ENCODE results near the gene RPS3A. TPM values are rescaled to one million over a fixed set of nuclear protein-coding genes. Genes with fewer than 3 reads are reported as not detected.
"Not testable (repeated sequence)": the region's sequence is repeated elsewhere in the genome, so short reads cannot be mapped to it uniquely, and the experiment has no call there.

RPS3A gene
- total RNA-seq, 1 experiment from 2014 or later, result 2,526 TPM

DNA sequence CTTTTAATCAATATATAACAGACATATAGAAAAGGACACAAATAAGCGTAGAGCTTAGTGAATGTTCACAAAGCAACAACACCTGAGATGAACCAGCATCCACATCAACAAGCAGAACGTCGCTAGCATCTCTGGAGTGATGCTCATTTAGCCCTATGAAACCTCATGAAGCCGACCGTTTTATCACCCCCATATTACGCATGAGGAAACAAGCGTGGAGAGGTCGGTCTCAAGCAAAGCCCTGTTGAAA is 524 bp upstream of the RPS3A start:
- Histone ChIP-seq H3K27me3 (replicated peaks) (no peaks in the 10 kb centered on the region), H3K4me3 (peak overlapping the region; percentile 81), H3K36me3 (peaks cover 44% of the 10 kb centered on the region), H3K27ac (no peak overlapping the region), H3K9me3 (replicated peaks) (no peaks in the 10 kb centered on the region), H3K4me1 (replicated peaks) (peaks cover 18% of the 10 kb centered on the region)
- DNase-seq (ENCODE audit: low read depth in 1 of 2, low spot score in 2 of 2), result no peak

DNA sequence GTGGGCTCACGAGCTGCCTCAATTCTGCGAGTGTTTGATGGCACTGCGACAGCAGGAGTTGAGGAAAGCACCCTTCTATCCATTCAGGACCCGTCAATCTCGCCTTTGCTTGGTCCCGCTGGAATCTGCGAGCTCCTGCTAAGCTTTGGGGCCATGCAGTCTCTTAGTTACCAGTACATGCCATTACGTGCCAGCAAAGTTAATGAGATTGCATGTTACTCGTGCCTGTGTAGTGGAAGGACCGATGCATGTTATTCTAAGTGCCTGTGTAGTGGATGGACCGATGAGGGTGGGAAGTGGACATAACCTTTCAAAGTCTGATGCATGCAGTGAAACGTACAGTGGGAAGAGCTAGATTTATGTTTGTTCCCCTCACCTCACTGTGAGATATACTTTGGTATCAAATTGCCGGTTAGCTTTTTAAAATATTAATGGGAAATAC is 569 bp downstream of the RPS3A start:
- peak overlapping the region; percentile 81 for H3K4me3 ChIP-seq
- H3K27ac ChIP-seq, result peak overlapping the region; percentile 85
- no peak for DNase-seq (ENCODE audit: low read depth in 1 of 2, low spot score in 2 of 2)
- H3K27me3 ChIP-seq (replicated peaks), result no peaks in the 10 kb centered on the region
- H3K4me1 ChIP-seq (replicated peaks), result peaks cover 18% of the 10 kb centered on the region
- H3K36me3 ChIP-seq, result peaks cover 54% of the 10 kb centered on the region
- H3K9me3 ChIP-seq (replicated peaks), result no peaks in the 10 kb centered on the region

DNA sequence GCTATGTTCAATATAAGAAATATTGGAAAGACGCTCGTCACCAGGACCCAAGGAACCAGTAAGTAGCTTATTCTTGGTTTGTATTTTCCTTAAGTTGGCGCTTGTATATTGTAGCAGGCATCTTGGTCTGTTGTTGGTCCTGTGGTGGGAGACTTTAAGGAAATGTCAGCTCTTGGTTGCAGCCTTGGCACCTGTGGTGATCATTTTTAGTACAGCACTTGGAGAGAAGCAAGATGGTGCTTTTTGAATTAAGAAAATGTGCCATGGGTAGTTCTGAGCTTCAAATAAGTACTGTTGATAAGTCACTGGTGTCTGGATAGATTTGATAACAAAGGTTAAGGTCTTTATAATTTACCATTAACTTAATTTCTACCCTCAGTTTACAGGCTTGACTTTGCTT is 1.1 kb downstream of the RPS3A start:
- DNase-seq (ENCODE audit: low read depth in 1 of 2, low spot score in 2 of 2), result no peak
- Histone ChIP-seq H3K27me3 (replicated peaks) (no peaks in the 10 kb centered on the region), H3K27ac (peak overlapping the region; percentile 85; the same call in 1 of the 2 replicates), H3K9me3 (replicated peaks) (no peaks in the 10 kb centered on the region), H3K4me3 (peak overlapping the region; percentile 81), H3K4me1 (replicated peaks) (peaks cover 18% of the 10 kb centered on the region), H3K36me3 (peaks cover 58% of the 10 kb centered on the region)

DNA sequence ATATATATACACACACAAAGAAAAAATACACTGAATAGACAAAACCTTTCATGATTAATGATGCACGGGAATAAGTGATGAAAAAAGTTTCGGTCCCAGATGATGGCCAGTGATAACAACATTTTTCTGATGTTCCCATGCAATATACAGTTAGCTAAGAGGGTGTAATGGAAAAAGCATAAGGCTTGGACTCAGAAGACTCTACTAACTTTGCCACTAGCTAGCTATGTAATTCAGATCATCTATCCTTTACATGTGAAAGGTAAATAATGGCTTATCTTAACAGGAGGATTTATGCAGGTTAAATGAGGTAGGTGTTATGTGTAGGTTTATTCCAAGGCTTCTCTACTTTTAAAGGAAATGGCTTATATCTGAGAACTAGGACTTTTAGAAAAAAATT is 4.3 kb downstream of the RPS3A start:
- no peaks in the 10 kb centered on the region for H3K27me3 ChIP-seq (replicated peaks)
- H3K4me3 ChIP-seq, result no peak overlapping the region
- no peaks in the 10 kb centered on the region for H3K9me3 ChIP-seq (replicated peaks)
- no peak overlapping the region for H3K27ac ChIP-seq
- H3K36me3 ChIP-seq, result peaks cover 82% of the 10 kb centered on the region
- DNase-seq (ENCODE audit: low read depth in 1 of 2, low spot score in 2 of 2), result no peak
- peaks cover 18% of the 10 kb centered on the region for H3K4me1 ChIP-seq (replicated peaks)

DNA sequence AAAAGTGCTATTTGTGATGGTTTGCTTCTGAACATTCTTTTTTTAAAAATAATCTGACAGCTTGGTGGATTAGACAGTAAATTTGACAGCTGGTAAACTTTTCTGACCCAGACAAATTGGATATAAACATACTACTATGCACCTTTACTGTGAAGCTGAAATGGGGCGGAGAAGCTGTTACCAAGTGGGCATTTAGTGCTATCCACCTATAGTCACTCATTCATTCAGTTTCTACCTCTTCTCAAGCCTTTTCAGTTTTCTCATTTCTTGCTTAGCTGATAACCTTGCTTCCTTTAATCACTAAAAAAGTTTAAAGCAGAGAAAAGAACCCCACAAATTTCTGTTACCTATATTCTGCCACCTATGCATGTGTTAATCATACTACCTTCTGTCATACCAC is 5.2 kb downstream of the RPS3A start:
- no peak for DNase-seq (ENCODE audit: low read depth in 1 of 2, low spot score in 2 of 2)
- H3K36me3 ChIP-seq, result peaks cover 81% of the 10 kb centered on the region
- peaks cover 14% of the 10 kb centered on the region for H3K4me1 ChIP-seq (replicated peaks)
- H3K9me3 ChIP-seq (replicated peaks), result no peaks in the 10 kb centered on the region
- no peak overlapping the region for H3K4me3 ChIP-seq
- no peaks in the 10 kb centered on the region for H3K27me3 ChIP-seq (replicated peaks)
- H3K27ac ChIP-seq, result no peak overlapping the region

GRCh38 chr4:151105454-151106032 is 6.1 kb downstream of the RPS3A start:
- H3K4me1 ChIP-seq (replicated peaks), result peaks cover 13% of the 10 kb centered on the region
- no peak for DNase-seq (ENCODE audit: low read depth in 1 of 2, low spot score in 2 of 2)
- no peak overlapping the region for H3K4me3 ChIP-seq
- no peaks in the 10 kb centered on the region for H3K9me3 ChIP-seq (replicated peaks)
- H3K27me3 ChIP-seq (replicated peaks), result no peaks in the 10 kb centered on the region
- H3K36me3 ChIP-seq, result peaks cover 78% of the 10 kb centered on the region
- H3K27ac ChIP-seq, result no peak overlapping the region

DNA sequence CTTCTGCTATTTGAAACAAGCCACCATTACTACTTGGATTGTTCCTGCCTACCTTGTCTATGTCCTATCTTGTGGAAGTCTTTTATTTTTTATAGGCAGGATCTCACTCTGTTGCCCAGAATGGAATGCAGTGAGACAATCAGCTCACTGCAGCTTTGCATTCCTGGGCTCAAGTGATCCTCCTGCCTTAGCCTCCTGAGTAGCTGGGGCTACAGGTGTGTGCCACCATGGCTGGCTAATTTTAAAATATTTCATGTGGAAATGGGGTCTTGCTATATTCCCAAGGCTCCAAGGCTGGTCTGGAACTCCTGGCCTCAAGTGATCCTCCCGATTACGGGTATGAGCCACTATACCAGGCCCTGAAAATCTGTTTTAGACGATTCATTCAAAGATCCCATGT is 7.6 kb downstream of the RPS3A start:
- Histone ChIP-seq H3K4me1 (replicated peaks) (no peaks in the 10 kb centered on the region), H3K27me3 (replicated peaks) (no peaks in the 10 kb centered on the region), H3K9me3 (replicated peaks) (no peaks in the 10 kb centered on the region), H3K36me3 (peaks cover 63% of the 10 kb centered on the region), H3K4me3 (no peak overlapping the region), H3K27ac (no peak overlapping the region)
- no peak for DNase-seq (ENCODE audit: low read depth in 1 of 2, low spot score in 2 of 2)

- Histone ChIP-seq H3K27ac (no peak overlapping the region), H3K9me3 (replicated peaks) (no peaks in the 10 kb centered on the region), H3K4me3 (no peak overlapping the region), H3K4me1 (replicated peaks) (no peaks in the 10 kb centered on the region), H3K36me3 (peaks cover 34% of the 10 kb centered on the region), H3K27me3 (replicated peaks) (no peaks in the 10 kb centered on the region)
- no peak for DNase-seq (ENCODE audit: low read depth in 1 of 2, low spot score in 2 of 2)
These were observed 10.8 kb downstream of the RPS3A start for GRCh38 chr4:151110236-151110635.

GRCh38 chr4:151114338-151114737 is 14.9 kb downstream of the RPS3A start:
- DNase-seq (ENCODE audit: low read depth in 1 of 2, low spot score in 2 of 2), result no peak
- H3K27ac ChIP-seq, result no peak overlapping the region
- H3K36me3 ChIP-seq, result peaks cover 6% of the 10 kb centered on the region
- H3K9me3 ChIP-seq (replicated peaks), result no peaks in the 10 kb centered on the region
- no peaks in the 10 kb centered on the region for H3K4me1 ChIP-seq (replicated peaks)
- no peaks in the 10 kb centered on the region for H3K27me3 ChIP-seq (replicated peaks)
- no peak overlapping the region for H3K4me3 ChIP-seq

DNA sequence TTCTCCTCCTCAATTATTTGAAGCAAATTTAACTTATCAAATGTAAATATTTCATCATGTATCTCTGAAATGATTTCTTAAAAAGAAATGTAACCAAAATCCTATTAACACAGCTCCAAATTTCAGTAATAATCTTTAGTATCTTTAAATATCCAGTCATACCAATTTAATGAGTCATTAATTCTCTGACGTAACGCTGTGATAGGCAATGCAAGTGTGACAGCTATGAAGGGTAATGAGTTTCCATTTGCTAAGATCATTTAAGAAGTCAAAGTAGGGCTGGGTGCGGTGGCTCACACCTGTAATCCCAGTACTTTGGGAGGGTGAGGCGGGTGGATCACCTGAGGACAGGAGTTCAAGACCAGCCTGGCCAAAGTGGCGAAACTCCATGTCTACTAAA is 15.6 kb downstream of the RPS3A start:
- Histone ChIP-seq H3K27me3 (replicated peaks) (no peaks in the 10 kb centered on the region), H3K4me3 (no peak overlapping the region), H3K9me3 (replicated peaks) (no peaks in the 10 kb centered on the region), H3K27ac (no peak overlapping the region), H3K36me3 (peaks cover 6% of the 10 kb centered on the region), H3K4me1 (replicated peaks) (no peaks in the 10 kb centered on the region)
- no peak for DNase-seq (ENCODE audit: low read depth in 1 of 2, low spot score in 2 of 2)

DNA sequence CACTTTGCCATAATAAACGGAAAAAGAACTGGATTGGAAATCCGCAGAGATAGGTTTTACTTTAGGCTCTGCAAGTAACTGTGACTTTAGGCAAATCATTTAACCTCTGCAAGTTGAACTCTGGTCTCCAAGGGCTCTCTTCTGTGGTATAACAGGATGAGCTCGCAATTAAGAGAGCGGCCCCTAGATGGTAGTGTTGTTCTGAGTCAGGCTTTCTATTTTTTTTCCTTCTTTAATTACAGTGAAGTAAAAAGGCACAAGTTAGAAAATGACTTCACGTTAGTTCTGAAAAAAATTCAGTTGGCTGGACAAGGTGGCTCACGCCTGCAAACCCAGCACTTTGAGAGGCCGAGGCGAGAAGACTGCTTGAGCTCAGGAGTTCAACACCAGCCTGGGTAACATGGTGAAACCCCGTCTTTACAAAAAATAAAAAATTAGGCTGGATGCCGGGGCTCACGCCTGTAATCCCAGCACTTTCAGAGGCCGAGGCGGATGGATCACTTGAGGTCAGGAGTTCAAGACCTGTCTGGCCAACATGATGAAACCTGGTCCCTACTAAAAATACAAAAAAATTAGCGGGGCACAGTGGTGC is 18.0 kb downstream of the RPS3A start:
- H3K36me3 ChIP-seq, result no peaks in the 10 kb centered on the region; the same call in 1 of the 2 replicates

GRCh38 chr4:151129796-151130195 is 30.4 kb downstream of the RPS3A start:
- Histone ChIP-seq H3K4me3 (no peak overlapping the region), H3K4me1 (replicated peaks) (no peaks in the 10 kb centered on the region), H3K27me3 (replicated peaks) (no peaks in the 10 kb centered on the region), H3K9me3 (replicated peaks) (no peaks in the 10 kb centered on the region), H3K27ac (no peak overlapping the region), H3K36me3 (peaks cover 11% of the 10 kb centered on the region)
- no peak for DNase-seq (ENCODE audit: low read depth in 1 of 2, low spot score in 2 of 2)

More for the DNA sequence above, 18.0 kb downstream of the RPS3A start:
- Histone ChIP-seq H3K27me3 (replicated peaks) (no peaks in the 10 kb centered on the region), H3K4me3 (no peak overlapping the region), H3K27ac (no peak overlapping the region), H3K9me3 (replicated peaks) (no peaks in the 10 kb centered on the region), H3K4me1 (replicated peaks) (no peaks in the 10 kb centered on the region)
- DNase-seq (ENCODE audit: low read depth in 1 of 2, low spot score in 2 of 2), result peak; percentile 52 to 65

DNA sequence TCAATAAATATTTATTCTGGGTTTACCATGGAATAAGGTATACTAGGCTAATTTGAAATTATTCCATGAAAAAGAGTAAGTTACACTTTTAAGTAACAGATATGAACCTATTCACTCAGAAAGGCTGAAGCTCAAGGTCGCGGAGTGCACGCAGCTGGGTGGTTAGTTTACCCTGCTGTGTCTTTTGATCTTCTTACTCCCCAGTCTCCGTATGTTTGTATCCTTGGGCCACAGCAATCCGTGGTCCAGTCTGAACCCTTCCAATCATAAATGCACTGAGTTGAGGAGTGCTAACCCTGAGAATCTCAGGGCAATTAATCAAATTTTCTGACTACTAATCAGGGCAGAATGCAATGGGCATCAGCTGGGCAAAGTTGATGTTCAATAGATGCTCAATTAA is 33.9 kb downstream of the RPS3A start:
- Histone ChIP-seq H3K27me3 (replicated peaks) (no peaks in the 10 kb centered on the region), H3K9me3 (replicated peaks) (no peaks in the 10 kb centered on the region), H3K27ac (no peak overlapping the region), H3K36me3 (no peaks in the 10 kb centered on the region; the same call in 1 of the 2 replicates), H3K4me1 (replicated peaks) (no peaks in the 10 kb centered on the region), H3K4me3 (no peak overlapping the region)
- DNase-seq (ENCODE audit: low read depth in 1 of 2, low spot score in 2 of 2), result no peak

- H3K27ac ChIP-seq; H3K36me3 ChIP-seq; DNase-seq (ENCODE audit: low read depth in 1 of 2, low spot score in 2 of 2); H3K4me3 ChIP-seq; H3K9me3 ChIP-seq (replicated peaks); H3K4me1 ChIP-seq (replicated peaks); H3K27me3 ChIP-seq (replicated peaks): not testable (repeated sequence)
These were observed 36.6 kb downstream of the RPS3A start for GRCh38 chr4:151136048-151136447.

DNA sequence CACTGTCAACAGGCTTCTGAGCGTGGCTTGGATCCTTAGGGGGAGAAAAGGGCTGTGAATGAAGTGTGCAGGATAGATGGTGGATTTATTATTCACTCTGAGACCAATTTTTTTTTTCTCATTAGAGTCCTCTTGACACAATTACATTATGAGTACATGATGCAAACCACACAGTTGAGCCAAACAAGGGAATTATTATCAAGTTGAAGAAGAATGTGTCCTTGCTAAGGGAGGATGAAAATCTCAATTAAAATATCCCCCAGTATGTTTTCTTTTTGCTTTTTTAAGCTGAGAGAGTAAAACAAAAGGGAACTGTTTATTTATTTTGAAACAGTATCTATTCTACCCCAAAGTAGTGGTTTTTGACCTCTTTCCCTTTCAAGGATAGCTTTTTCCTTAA is 40.4 kb downstream of the RPS3A start:
- Histone ChIP-seq H3K27me3 (replicated peaks) (no peaks in the 10 kb centered on the region), H3K36me3 (0 out of 2 replicates have a peak, but pooled peaks cover 4% of the 10 kb centered on the region), H3K4me1 (replicated peaks) (no peaks in the 10 kb centered on the region), H3K9me3 (replicated peaks) (no peaks in the 10 kb centered on the region), H3K27ac (no peak overlapping the region), H3K4me3 (no peak overlapping the region)
- DNase-seq (ENCODE audit: low read depth in 1 of 2, low spot score in 2 of 2), result no peak

Measured in SJSA1 (cell line).